ENCODE measurements around the gene SRGAP2. TPM values are rescaled to one million over a fixed set of nuclear protein-coding genes. Genes with fewer than 3 reads are reported as not detected.
A peak's percentile ranks its signal among the peaks of the same experiment; 100 is the strongest.
"Not testable (repeated sequence)": the region's sequence is repeated elsewhere in the genome, so short reads cannot be mapped to it uniquely, and the experiment has no call there.

SRGAP2 gene
- total and polyA plus RNA-seq, 2 of the 4 experiments (the other 2 are of a cell fraction) = 20.7 to 33.3 TPM

DNA sequence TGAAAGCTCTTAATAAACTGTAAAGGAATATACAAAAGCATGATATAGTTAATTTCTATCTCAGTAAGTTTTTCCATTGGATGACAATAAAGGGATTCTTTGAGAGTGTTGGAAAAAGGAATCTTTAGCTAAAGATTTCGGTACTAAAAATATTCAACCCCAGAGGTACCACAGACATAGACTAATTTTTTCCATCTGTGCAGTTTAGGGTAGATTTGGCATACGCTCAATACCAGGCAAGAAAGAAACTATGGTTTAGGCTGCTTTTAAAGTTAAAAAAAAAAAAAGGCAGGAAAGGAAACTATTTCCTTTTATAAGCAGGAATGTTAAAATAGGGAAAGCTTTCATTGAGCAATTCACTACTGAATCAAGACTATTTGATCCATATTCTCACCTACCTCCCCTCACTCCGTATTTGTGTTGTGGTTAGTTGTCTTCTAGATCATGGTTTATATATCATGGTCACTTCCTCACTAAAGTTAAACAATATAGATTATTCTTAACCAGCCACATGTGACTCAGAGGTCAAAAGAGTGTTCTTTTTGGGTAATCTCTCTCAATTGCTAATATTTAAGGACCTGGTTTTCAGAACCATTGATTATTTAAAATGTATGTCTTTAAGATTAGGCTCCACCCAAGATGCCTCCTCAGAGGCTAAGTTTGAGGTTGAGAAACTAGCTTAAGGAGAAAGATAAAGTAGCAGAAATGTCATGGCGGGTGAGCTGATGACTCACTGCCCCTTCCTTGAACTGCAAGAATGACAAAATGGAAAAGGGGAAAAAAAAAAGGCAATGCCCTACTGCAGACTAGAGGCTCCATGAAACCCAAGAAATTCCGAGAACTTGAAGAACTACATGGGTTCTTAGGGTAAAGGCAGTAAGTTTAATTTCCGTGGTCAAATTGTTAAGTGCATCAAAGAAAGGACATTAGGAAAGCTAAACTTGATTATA lies 20.7 kb upstream of the SRGAP2 start:
- H2AK5ac ChIP-seq (ENCODE audit: low read depth, low read length); H4K8ac ChIP-seq (ENCODE audit: low read depth in 2 of 2, low read length in 2 of 2); H3K27me3 ChIP-seq (ENCODE audit: control insufficient read depth, insufficient read depth, low read length); H3K18ac ChIP-seq (ENCODE audit: low read depth, low read length); H3K79me1 ChIP-seq (ENCODE audit: low read depth in 1 of 2, low read length in 2 of 2); H2AK9ac ChIP-seq (replicated peaks; ENCODE audit: low read depth, low read length, poor library complexity); H3K9me1 ChIP-seq (ENCODE audit: insufficient read depth, low read length); intact Hi-C loops (cut with micrococcal nuclease); BruUV-seq (replicated peaks); H2BK15ac ChIP-seq (ENCODE audit: low read depth, low read length); H3K23ac ChIP-seq (ENCODE audit: low read depth, low read length); H3K56ac ChIP-seq (ENCODE audit: extremely low read depth, insufficient read depth, low read length); H3K14ac ChIP-seq (replicated peaks; ENCODE audit: low read depth, low read length); POLR2A ChIA-PET (ENCODE audit: unreplicated experiment); H3K9ac ChIP-seq (ENCODE audit: low read depth, low read length); H3K4me2 ChIP-seq (ENCODE audit: low read depth, low read length); H4K91ac ChIP-seq (ENCODE audit: insufficient read depth, low read depth, low read length); H3K4me3 ChIP-seq (ENCODE audit: insufficient read depth, low read depth, low read length); H2AFZ ChIP-seq (replicated peaks; ENCODE audit: low read length, poor library complexity); H3K4me1 ChIP-seq (ENCODE audit: control insufficient read depth, insufficient read depth, low read length); H2BK120ac ChIP-seq (ENCODE audit: low read depth, low read length); H4K5ac ChIP-seq (ENCODE audit: low read depth, low read length); H3K9me3 ChIP-seq (ENCODE audit: control insufficient read depth, insufficient read depth, low read length); CTCF ChIA-PET; H3K4ac ChIP-seq (ENCODE audit: low read depth, low read length); H3K27ac ChIP-seq (ENCODE audit: insufficient read depth, low read length); in situ Hi-C loops (cut with MboI; ENCODE audit: low sequenced_read_pairs); H2BK20ac ChIP-seq (ENCODE audit: low read depth, low read length); H3K36me3 ChIP-seq (ENCODE audit: control insufficient read depth, insufficient read depth, low read length); H4K20me1 ChIP-seq (ENCODE audit: insufficient read depth, low read length); dilution Hi-C loops (cut with HindIII; ENCODE audit: low sequenced_read_pairs, unreplicated experiment): not testable (repeated sequence)
- no CpG with 5 or more reads among the region's 6 CpGs for WGBS, 2 experiments (ENCODE audit: extremely low coverage in 2 of 2, insufficient read length in 1 of 2)
- peak; percentile 81 for ATAC-seq (ENCODE audit: low read depth)
- H2BK5ac ChIP-seq (ENCODE audit: low read depth, low read length, poor library complexity, severe bottlenecking) = peak overlapping the region; percentile 30
- peak; percentile 42 for DNase-seq

DNA sequence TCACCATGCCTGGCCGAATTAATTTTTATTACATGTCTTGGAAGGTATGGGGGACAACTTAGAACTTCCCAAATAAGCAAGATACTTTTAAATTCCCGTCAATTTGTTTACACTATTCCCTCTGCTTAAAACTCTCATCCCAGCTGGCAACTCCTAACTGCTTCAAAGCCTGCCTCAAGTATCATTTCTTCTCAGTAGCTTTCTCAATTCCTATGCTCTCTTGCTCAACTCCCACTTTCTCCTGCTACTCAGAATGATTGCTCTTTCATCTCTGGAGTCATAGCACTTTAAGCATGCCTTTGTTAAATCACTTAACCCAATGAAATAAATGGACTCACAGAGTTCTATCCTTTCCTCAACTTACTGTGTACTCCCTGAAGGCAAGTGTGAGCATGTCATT lies 19.6 kb upstream of the SRGAP2 start:
- H3K9me3 ChIP-seq (ENCODE audit: control insufficient read depth, insufficient read depth, low read length); H3K4me3 ChIP-seq (ENCODE audit: insufficient read depth, low read depth, low read length); ATAC-seq (ENCODE audit: low read depth); in situ Hi-C loops (cut with MboI; ENCODE audit: low sequenced_read_pairs); H2BK20ac ChIP-seq (ENCODE audit: low read depth, low read length); H4K5ac ChIP-seq (ENCODE audit: low read depth, low read length); H3K36me3 ChIP-seq (ENCODE audit: control insufficient read depth, insufficient read depth, low read length); H2AK5ac ChIP-seq (ENCODE audit: low read depth, low read length); H2AFZ ChIP-seq (replicated peaks; ENCODE audit: low read length, poor library complexity); CTCF ChIA-PET; dilution Hi-C loops (cut with HindIII; ENCODE audit: low sequenced_read_pairs, unreplicated experiment); H3K4me1 ChIP-seq (ENCODE audit: control insufficient read depth, insufficient read depth, low read length); POLR2A ChIA-PET (ENCODE audit: unreplicated experiment); H2BK120ac ChIP-seq (ENCODE audit: low read depth, low read length); H3K56ac ChIP-seq (ENCODE audit: extremely low read depth, insufficient read depth, low read length); H3K4me2 ChIP-seq (ENCODE audit: low read depth, low read length); intact Hi-C loops (cut with micrococcal nuclease); H4K91ac ChIP-seq (ENCODE audit: insufficient read depth, low read depth, low read length); H3K79me1 ChIP-seq (ENCODE audit: low read depth in 1 of 2, low read length in 2 of 2); H4K8ac ChIP-seq (ENCODE audit: low read depth in 2 of 2, low read length in 2 of 2); H3K27me3 ChIP-seq (ENCODE audit: control insufficient read depth, insufficient read depth, low read length); H3K4ac ChIP-seq (ENCODE audit: low read depth, low read length); H3K18ac ChIP-seq (ENCODE audit: low read depth, low read length); H2BK5ac ChIP-seq (ENCODE audit: low read depth, low read length, poor library complexity, severe bottlenecking); BruUV-seq (replicated peaks); H3K14ac ChIP-seq (replicated peaks; ENCODE audit: low read depth, low read length); H3K9ac ChIP-seq (ENCODE audit: low read depth, low read length); H3K23ac ChIP-seq (ENCODE audit: low read depth, low read length); H4K20me1 ChIP-seq (ENCODE audit: insufficient read depth, low read length); H3K27ac ChIP-seq (ENCODE audit: insufficient read depth, low read length); H2BK15ac ChIP-seq (ENCODE audit: low read depth, low read length); H2AK9ac ChIP-seq (replicated peaks; ENCODE audit: low read depth, low read length, poor library complexity); H3K9me1 ChIP-seq (ENCODE audit: insufficient read depth, low read length): not testable (repeated sequence)
- peak; percentile 3 for DNase-seq
- no CpG with 5 or more reads among the region's 2 CpGs for WGBS, 2 experiments (ENCODE audit: extremely low coverage in 2 of 2, insufficient read length in 1 of 2)

All from IMR-90 (cell line).